Neural progenitor cell (in vitro differentiated cells): ENCODE data around the gene MRPL32.

Experiments used
- EZH2phosphoT487 ChIP-seq: fragments of 200-600 bp; sonication (generic); IDR thresholded peaks from 2 replicates; pipeline ENCODE4 v1.6.1; 2017; ENCODE audit warnings: antibody characterized with exemption
- TF ChIP-seq, protein P1 (sequence below): fragments of 200-600 bp; sonication (generic); IDR thresholded peaks from 2 replicates; pipeline ENCODE4 v1.5.1; 2017; ENCODE audit warnings: antibody characterized with exemption, mild to moderate bottlenecking

- TF ChIP-seq, protein P1, sequence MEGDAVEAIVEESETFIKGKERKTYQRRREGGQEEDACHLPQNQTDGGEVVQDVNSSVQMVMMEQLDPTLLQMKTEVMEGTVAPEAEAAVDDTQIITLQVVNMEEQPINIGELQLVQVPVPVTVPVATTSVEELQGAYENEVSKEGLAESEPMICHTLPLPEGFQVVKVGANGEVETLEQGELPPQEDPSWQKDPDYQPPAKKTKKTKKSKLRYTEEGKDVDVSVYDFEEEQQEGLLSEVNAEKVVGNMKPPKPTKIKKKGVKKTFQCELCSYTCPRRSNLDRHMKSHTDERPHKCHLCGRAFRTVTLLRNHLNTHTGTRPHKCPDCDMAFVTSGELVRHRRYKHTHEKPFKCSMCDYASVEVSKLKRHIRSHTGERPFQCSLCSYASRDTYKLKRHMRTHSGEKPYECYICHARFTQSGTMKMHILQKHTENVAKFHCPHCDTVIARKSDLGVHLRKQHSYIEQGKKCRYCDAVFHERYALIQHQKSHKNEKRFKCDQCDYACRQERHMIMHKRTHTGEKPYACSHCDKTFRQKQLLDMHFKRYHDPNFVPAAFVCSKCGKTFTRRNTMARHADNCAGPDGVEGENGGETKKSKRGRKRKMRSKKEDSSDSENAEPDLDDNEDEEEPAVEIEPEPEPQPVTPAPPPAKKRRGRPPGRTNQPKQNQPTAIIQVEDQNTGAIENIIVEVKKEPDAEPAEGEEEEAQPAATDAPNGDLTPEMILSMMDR, result no peak
- TF ChIP-seq EZH2phosphoT487, result no peak
These were observed 54.6 kb downstream of the MRPL32 start for GRCh38 chr7:42986781-42987248.
